Peyer's patch (tissue), 4 donors: ENCODE data around the gene ACCS. TPM values are rescaled to one million over a fixed set of nuclear protein-coding genes. Genes with fewer than 3 reads are reported as not detected.

Experiments
- DNase-seq, 3 donors: peaks; one replicate each; pipeline ENCODE4 v3.0.0-alpha.2; 2017 to 2019
- H3K27ac ChIP-seq, 4 donors: fragments of 200-600 bp; sonication (generic); one replicate each; pipeline ENCODE4 v1.5.1; 2016 to 2019
- H3K27me3 ChIP-seq, 2 donors: fragments of 200-600 bp; sonication (generic); one replicate each; pipeline ENCODE4 v1.5.1; 2019
- H3K36me3 ChIP-seq, 3 donors: fragments of 200-600 bp; sonication (generic); one replicate each; pipeline ENCODE4 v1.5.1; 2016 to 2019
- H3K4me1 ChIP-seq, 4 donors: fragments of 200-600 bp; sonication (generic); one replicate each; pipeline ENCODE4 v1.5.1; 2016 to 2019
- H3K4me3 ChIP-seq, 4 donors: fragments of 200-600 bp; sonication (generic); 1 replicate in 3 of 4; 2 replicates in 1 of 4; pipeline ENCODE4 v1.5.1; 2016 to 2019; ENCODE audit warnings: mild to moderate bottlenecking in 1 of 4
- H3K9me3 ChIP-seq, 4 donors: fragments of 200-600 bp; sonication (generic); one replicate each; pipeline ENCODE4 v1.5.1; 2016 to 2019; ENCODE audit warnings: mild to moderate bottlenecking in 1 of 4
- POLR2A ChIP-seq, 2 donors: fragments of 450-650 bp; IDR thresholded peaks; one replicate each; pipeline ENCODE4 v1.5.1; 2017; ENCODE audit warnings: antibody characterized with exemption in 2 of 2, mild to moderate bottlenecking in 2 of 2, moderate library complexity in 2 of 2
- total RNA-seq, 4 donors: library from RNA; depleted of rRNA; stranded (reverse); fragments of >200 nt; gene quantifications; one replicate each; pipeline ENCODE4 v1.1.0, GENCODE V29; 2016
- TF ChIP-seq, protein P1 (sequence below), 6 experiments: fragments of 450-650 bp in 4 of 6; fragments of 200-600 bp in 2 of 6; sonication (generic) in 1 of 6; IDR thresholded peaks; one replicate each; pipeline ENCODE4 v1.5.1; 2017 to 2019; ENCODE audit warnings: antibody characterized with exemption in 6 of 6, mild to moderate bottlenecking in 3 of 6, moderate library complexity in 1 of 6

Gene ACCS
- total RNA-seq, 4 donors from 2014 or later = 31.5 to 70.7 (median 46.3) TPM

DNA sequence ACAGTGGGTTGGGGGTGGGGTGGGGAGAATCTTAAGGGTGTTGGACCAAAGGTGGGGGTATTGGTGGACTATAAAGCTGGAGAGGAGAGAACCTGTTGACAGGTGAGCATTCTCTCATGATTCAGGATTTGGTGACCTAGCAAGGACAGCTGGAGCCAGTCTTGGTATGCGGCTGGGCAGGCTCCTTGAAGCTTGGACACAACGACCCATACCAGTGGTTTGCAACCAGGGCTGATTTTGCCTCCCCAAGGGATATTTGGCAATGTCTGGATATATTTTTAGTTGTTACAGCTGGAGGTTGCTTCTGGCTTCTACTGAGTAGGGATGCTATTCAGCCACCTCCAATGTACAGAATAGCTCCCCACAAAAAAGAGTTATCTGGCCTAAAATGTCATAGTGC lies 35.0 kb downstream of the ACCS start:
- H3K4me3 ChIP-seq = no peak overlapping the region
- TF ChIP-seq, protein P1, sequence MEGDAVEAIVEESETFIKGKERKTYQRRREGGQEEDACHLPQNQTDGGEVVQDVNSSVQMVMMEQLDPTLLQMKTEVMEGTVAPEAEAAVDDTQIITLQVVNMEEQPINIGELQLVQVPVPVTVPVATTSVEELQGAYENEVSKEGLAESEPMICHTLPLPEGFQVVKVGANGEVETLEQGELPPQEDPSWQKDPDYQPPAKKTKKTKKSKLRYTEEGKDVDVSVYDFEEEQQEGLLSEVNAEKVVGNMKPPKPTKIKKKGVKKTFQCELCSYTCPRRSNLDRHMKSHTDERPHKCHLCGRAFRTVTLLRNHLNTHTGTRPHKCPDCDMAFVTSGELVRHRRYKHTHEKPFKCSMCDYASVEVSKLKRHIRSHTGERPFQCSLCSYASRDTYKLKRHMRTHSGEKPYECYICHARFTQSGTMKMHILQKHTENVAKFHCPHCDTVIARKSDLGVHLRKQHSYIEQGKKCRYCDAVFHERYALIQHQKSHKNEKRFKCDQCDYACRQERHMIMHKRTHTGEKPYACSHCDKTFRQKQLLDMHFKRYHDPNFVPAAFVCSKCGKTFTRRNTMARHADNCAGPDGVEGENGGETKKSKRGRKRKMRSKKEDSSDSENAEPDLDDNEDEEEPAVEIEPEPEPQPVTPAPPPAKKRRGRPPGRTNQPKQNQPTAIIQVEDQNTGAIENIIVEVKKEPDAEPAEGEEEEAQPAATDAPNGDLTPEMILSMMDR (IDR thresholded peaks at IDR 0.05) = no peak
- no peak for TF ChIP-seq POLR2A (IDR thresholded peaks at IDR 0.05)
- H3K9me3 ChIP-seq = no peaks in the 10 kb centered on the region
- DNase-seq = no peak
- no peak overlapping the region for H3K27ac ChIP-seq
- H3K36me3 ChIP-seq = peaks cover 0 to 8% (median 0%) of the 10 kb centered on the region in 3 donors
- peaks cover 0 to 13% (median 0%) of the 10 kb centered on the region in 4 donors for H3K4me1 ChIP-seq
- H3K27me3 ChIP-seq = no peaks in the 10 kb centered on the region

DNA sequence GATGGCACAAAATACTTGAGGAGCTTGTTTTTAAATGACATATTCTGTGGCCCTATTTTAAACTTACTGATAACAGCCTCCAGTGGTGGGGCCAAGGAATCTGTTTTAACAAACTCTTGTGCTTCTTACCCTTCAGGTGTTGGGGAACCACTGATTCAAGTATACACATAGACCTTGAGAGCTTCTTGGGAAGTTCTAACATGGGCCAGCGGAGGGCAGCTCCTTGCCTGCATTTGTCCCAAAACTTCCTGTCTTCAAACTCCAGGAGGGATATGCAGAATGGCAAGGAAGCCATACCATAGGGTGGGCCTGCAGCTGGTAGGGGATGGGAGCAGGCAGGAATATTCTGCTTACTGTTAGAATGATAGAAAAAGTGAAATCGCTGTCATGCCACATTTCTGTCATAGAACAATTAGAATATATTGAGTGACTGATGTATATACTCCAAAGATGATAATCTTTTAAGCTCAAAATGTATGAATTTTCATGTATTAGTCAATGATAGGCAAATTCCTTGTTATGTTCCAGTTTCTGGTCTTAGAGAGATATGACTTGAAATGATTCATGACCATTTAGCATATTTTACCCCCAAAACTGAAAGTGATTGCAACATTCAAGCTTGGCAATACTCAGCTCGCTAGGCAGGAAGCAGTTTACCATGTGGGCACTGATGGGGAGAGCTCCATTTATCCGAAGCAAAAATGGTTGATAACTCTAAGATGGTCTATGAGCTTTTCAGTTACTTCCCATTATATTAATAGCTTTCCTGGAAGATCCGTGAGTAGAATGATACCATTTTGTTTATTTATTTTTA lies 38.6 kb downstream of the ACCS start:
- DNase-seq = no peak
- Histone ChIP-seq H3K36me3 (peaks cover 0 to 18% (median 0%) of the 10 kb centered on the region in 3 donors), H3K4me1 (no peaks in the 10 kb centered on the region), H3K9me3 (no peaks in the 10 kb centered on the region), H3K4me3 (no peak overlapping the region), H3K27ac (no peak overlapping the region), H3K27me3 (no peaks in the 10 kb centered on the region)
- no peak for TF ChIP-seq POLR2A (IDR thresholded peaks at IDR 0.05)
- TF ChIP-seq, protein P1 (IDR thresholded peaks at IDR 0.05) = no peak

DNA sequence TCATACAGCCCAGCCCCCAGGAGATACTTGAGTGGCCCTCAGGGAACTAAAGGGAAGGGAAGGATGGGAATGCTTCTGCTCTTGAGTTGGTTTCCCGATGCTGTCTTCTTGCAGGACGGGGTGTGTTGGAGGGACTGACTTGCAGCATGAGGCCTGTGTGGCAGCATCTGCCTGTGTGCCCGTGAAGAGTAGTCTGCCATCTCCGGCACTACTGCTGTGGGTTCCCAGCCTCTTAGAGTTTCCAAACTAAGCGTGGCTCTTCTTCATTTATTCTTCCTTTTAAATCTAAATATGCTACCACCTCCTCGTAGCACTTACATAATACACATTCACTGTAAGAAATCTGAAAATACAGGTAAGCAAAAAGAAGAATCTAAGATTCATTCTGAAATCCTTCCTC lies 42.2 kb downstream of the ACCS start:
- H3K4me3 ChIP-seq = no peak overlapping the region
- H3K4me1 ChIP-seq = no peaks in the 10 kb centered on the region
- no peaks in the 10 kb centered on the region for H3K27me3 ChIP-seq
- no peak for TF ChIP-seq POLR2A (IDR thresholded peaks at IDR 0.05)
- TF ChIP-seq, protein P1 (IDR thresholded peaks at IDR 0.05) = no peak
- no peak overlapping the region for H3K27ac ChIP-seq
- peaks cover 0 to 22% (median 0%) of the 10 kb centered on the region in 3 donors for H3K36me3 ChIP-seq
- no peaks in the 10 kb centered on the region for H3K9me3 ChIP-seq
- DNase-seq = no peak

DNA sequence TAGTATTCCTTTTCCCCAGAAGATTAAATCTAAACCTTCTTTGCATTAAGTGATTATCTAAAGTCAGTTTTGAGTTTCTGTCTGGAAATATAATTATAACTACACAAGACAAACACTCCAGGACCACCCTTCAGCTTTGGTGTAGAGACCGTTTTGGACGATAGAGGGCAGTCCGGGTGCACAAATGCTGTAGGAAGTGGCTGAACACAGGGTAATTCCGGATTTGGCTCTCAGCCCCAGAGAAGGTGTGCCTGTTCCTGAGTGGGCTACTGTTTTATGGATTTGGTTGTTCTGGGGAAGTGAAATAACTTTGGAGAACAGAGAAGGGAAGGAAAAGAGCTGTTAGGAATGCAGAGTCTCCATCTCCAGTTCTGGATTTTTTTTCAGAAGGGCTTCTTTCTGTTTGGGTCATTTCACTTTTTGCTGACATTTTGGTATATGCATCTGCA lies 44.2 kb downstream of the ACCS start:
- no peak overlapping the region for H3K27ac ChIP-seq
- no peak overlapping the region for H3K4me3 ChIP-seq
- peaks cover 0 to 37% (median 0%) of the 10 kb centered on the region in 3 donors for H3K36me3 ChIP-seq
- no peaks in the 10 kb centered on the region for H3K4me1 ChIP-seq
- TF ChIP-seq POLR2A (IDR thresholded peaks at IDR 0.05) = no peak
- TF ChIP-seq, protein P1 (IDR thresholded peaks at IDR 0.05) = peak in 5 of 6 experiments; percentile 26 to 65 (median 61)
- no peaks in the 10 kb centered on the region for H3K9me3 ChIP-seq
- no peaks in the 10 kb centered on the region for H3K27me3 ChIP-seq
- DNase-seq = peak in 2 of 3 donors; percentile 41 to 74

DNA sequence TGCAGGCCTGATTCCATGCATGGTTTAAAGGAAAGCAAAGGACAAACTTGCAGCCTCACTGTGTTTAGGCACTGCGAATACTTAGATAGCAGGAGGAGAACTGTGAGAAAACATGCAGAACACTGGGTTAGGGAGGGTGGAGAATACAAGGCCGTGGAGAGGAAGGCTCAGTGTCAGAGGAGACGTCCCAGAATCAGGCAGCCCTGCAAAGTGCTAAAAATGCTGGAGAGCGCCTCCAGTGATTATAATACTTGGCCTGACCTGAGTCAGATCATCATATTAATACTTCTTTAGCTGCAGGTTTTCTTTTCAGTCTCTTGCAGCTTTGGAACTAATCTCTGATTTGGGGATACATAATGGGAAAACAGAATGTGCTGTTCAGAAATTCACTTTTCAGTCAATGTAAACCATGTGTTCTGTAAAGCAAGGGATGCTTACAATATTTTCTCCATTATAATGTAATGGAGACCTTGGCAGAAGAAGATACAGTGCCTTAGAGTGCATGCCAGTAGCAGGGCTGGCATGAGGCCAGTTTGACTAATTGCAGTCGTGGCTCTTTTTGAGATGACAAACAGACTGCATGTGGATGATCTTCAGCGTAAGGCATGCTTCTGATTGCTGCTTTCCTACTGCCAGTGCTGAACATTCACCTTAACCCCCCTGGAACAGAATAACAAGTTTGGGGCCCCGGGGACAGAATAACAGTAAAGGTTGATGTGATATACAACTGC lies 46.2 kb downstream of the ACCS start:
- Histone ChIP-seq H3K4me3 (no peak overlapping the region), H3K27ac (no peak overlapping the region), H3K36me3 (peaks cover 0 to 57% (median 0%) of the 10 kb centered on the region in 3 donors), H3K9me3 (no peaks in the 10 kb centered on the region), H3K4me1 (no peaks in the 10 kb centered on the region), H3K27me3 (no peaks in the 10 kb centered on the region)
- TF ChIP-seq POLR2A (IDR thresholded peaks at IDR 0.05) = no peak
- TF ChIP-seq, protein P1 (IDR thresholded peaks at IDR 0.05) = no peak
- no peak for DNase-seq
